Rectal smooth muscle tissue (tissue), 1 donor: Measurements from ENCODE around the gene PHF2.

Experiments
- H3K27ac ChIP-seq: one replicate; pipeline ENCODE4 v1.7.0; 2013; ENCODE audit warnings: low read depth, low read length, inconsistent platforms
- H3K27me3 ChIP-seq: one replicate; pipeline ENCODE4 v1.7.0; 2013; ENCODE audit warnings: low read length; ENCODE audit not compliant: control insufficient read depth, insufficient read depth
- H3K36me3 ChIP-seq: one replicate; pipeline ENCODE4 v1.7.0; 2013; ENCODE audit warnings: low read length; ENCODE audit not compliant: control insufficient read depth, insufficient read depth
- H3K4me1 ChIP-seq: one replicate; pipeline ENCODE4 v1.7.0; 2013; ENCODE audit warnings: low read length; ENCODE audit not compliant: control insufficient read depth, insufficient read depth
- H3K4me3 ChIP-seq: one replicate; pipeline ENCODE4 v1.7.0; 2013; ENCODE audit warnings: low read length
- H3K9ac ChIP-seq: one replicate; pipeline ENCODE4 v1.7.0; 2013; ENCODE audit warnings: low read length

Gene PHF2

GRCh38 chr9:93634311-93635185, 58.2 kb downstream of the PHF2 start:
- peaks cover 20% of the 10 kb centered on the region for H3K36me3 ChIP-seq
- H3K9ac ChIP-seq: no peak overlapping the region
- H3K4me3 ChIP-seq: no peak overlapping the region
- no peaks in the 10 kb centered on the region for H3K27me3 ChIP-seq
- H3K27ac ChIP-seq: no peak overlapping the region
- H3K4me1 ChIP-seq: no peaks in the 10 kb centered on the region

GRCh38 chr9:93635186-93636107, 59.1 kb downstream of the PHF2 start:
- H3K27ac ChIP-seq: no peak overlapping the region
- H3K9ac ChIP-seq: no peak overlapping the region
- H3K36me3 ChIP-seq: peaks cover 22% of the 10 kb centered on the region
- no peaks in the 10 kb centered on the region for H3K4me1 ChIP-seq
- H3K27me3 ChIP-seq: no peaks in the 10 kb centered on the region
- no peak overlapping the region for H3K4me3 ChIP-seq

GRCh38 chr9:93636172-93636661, 59.8 kb downstream of the PHF2 start:
- no peak overlapping the region for H3K27ac ChIP-seq
- no peak overlapping the region for H3K4me3 ChIP-seq
- no peaks in the 10 kb centered on the region for H3K27me3 ChIP-seq
- no peaks in the 10 kb centered on the region for H3K4me1 ChIP-seq
- peaks cover 22% of the 10 kb centered on the region for H3K36me3 ChIP-seq
- H3K9ac ChIP-seq: no peak overlapping the region

DNA sequence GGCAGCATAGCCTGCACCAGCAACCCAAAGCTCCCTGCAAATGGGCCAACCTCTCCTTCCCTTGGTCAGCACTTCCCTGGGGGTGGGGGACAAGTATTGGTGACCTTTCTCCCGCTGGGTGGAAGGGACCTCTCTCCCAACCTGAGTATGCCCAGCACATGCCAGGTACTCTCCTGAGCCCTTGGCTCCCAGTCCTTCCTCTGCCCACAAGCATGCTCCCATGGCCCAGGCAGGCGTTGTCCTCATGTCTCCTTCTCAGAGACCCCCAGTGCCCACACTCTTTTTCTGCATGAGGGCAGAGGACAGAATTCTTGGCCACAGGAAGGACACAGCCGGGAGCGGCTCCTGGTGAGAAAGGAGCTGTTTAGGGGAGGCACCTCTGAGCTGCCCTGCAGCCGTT, 60.3 kb downstream of the PHF2 start:
- H3K4me3 ChIP-seq: no peak overlapping the region
- no peak overlapping the region for H3K9ac ChIP-seq
- H3K36me3 ChIP-seq: peaks cover 22% of the 10 kb centered on the region
- peaks cover under 1% of the 10 kb centered on the region for H3K4me1 ChIP-seq
- H3K27me3 ChIP-seq: no peaks in the 10 kb centered on the region
- H3K27ac ChIP-seq: no peak overlapping the region

- H3K36me3 ChIP-seq: peaks cover 20% of the 10 kb centered on the region
- no peak overlapping the region for H3K27ac ChIP-seq
- no peaks in the 10 kb centered on the region for H3K27me3 ChIP-seq
- H3K9ac ChIP-seq: no peak overlapping the region
- no peak overlapping the region for H3K4me3 ChIP-seq
- peaks cover 5% of the 10 kb centered on the region for H3K4me1 ChIP-seq
These were observed 61.5 kb downstream of the PHF2 start for GRCh38 chr9:93637886-93638285.

- peaks cover 24% of the 10 kb centered on the region for H3K36me3 ChIP-seq
- H3K4me3 ChIP-seq: no peak overlapping the region
- H3K27ac ChIP-seq: no peak overlapping the region
- H3K9ac ChIP-seq: no peak overlapping the region
- H3K27me3 ChIP-seq: no peaks in the 10 kb centered on the region
- H3K4me1 ChIP-seq: peaks cover 12% of the 10 kb centered on the region
These were observed 63.6 kb downstream of the PHF2 start for GRCh38 chr9:93640027-93640426.

- no peak overlapping the region for H3K27ac ChIP-seq
- H3K27me3 ChIP-seq: no peaks in the 10 kb centered on the region
- peaks cover 12% of the 10 kb centered on the region for H3K4me1 ChIP-seq
- peaks cover 18% of the 10 kb centered on the region for H3K36me3 ChIP-seq
- H3K9ac ChIP-seq: no peak overlapping the region
- no peak overlapping the region for H3K4me3 ChIP-seq
These were observed 66.6 kb downstream of the PHF2 start for GRCh38 chr9:93642961-93643360.

DNA sequence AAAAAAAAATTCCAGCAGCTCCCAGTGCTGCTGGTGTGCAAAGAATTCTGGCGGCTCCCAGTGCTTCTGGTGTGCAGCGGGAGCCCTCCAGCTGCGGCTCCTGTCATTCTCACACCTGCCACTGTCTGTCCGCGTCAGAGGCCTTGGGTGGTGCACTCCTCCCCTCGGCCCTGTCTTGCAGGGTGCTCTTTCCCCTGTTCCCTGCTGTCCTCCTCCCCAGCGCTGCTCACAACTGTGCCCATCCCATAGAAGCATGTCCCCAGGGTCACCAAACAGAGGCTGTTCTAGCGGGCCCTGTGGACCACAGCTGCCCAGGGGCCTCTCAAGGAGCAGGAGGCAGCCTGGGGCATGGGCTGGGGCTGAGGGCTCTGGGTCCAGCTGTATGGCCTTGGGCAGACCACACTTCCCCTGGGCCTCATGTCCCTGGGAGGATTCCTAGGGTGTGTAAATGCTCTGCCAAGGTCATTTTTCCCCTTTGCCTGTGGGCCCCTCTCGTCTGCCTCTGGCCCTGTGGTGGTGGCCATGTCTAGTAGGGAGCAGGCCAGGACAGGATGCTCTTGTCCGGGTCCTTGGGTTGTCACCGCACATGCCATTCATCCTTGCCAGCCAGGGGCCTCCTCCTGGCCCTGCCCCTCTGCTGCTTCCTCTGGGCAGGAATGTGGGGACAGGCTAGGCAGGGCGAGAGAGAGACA, 68.2 kb downstream of the PHF2 start:
- Histone ChIP-seq H3K27me3 (no peaks in the 10 kb centered on the region), H3K9ac (no peak overlapping the region), H3K27ac (no peak overlapping the region), H3K36me3 (peaks cover 23% of the 10 kb centered on the region), H3K4me3 (no peak overlapping the region), H3K4me1 (peaks cover 12% of the 10 kb centered on the region)

DNA sequence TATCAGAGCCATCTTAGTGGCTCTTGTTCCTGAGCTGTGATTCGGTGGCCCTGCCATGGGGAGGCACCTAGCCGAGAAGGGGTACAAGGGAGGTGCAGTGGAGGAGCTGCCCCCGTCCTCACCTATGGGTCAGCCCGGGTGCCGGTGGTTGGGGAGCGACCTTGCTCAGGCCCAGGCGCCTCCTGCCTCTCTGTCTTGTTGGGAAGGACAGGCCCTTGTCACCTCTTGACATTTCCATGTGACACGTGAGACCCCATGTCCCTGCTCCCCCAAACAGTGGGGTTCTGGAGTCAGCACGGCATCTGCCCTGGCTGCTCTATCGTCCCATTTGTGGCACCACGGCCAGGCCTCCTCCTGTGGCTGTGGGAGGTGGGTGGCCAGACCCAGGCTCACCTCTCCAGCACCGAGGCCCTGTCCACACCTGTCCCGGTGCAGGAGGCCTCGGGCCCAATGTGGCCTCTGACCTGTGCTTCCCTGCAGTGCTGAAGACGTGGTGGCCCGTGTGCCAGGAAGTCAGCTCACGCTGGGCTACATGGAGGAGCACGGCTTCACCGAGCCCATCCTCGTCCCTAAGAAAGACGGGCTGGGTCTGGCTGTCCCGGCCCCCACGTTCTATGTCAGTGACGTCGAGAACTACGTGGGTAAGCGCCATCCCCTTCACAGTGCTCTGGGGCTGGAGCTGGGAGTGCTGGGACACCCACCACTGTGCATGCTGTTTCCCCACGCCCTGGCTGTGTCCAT, 68.9 kb downstream of the PHF2 start:
- Histone ChIP-seq H3K4me1 (peaks cover 12% of the 10 kb centered on the region), H3K27ac (no peak overlapping the region), H3K27me3 (no peaks in the 10 kb centered on the region), H3K4me3 (no peak overlapping the region), H3K9ac (no peak overlapping the region), H3K36me3 (peaks cover 29% of the 10 kb centered on the region)

GRCh38 chr9:93645921-93646639, 69.7 kb downstream of the PHF2 start:
- no peak overlapping the region for H3K9ac ChIP-seq
- peaks cover 12% of the 10 kb centered on the region for H3K4me1 ChIP-seq
- peaks cover 34% of the 10 kb centered on the region for H3K36me3 ChIP-seq
- no peak overlapping the region for H3K4me3 ChIP-seq
- H3K27me3 ChIP-seq: no peaks in the 10 kb centered on the region
- no peak overlapping the region for H3K27ac ChIP-seq

GRCh38 chr9:93646640-93647178, 70.3 kb downstream of the PHF2 start:
- Histone ChIP-seq H3K4me3 (no peak overlapping the region), H3K36me3 (peaks cover 38% of the 10 kb centered on the region), H3K9ac (no peak overlapping the region), H3K27me3 (no peaks in the 10 kb centered on the region), H3K27ac (no peak overlapping the region), H3K4me1 (peaks cover 11% of the 10 kb centered on the region)
